IPS-15b (cell line): Measurements from ENCODE around the gene BPGM.

Experiments
- H3K27me3 ChIP-seq: one replicate; pipeline ENCODE4 v1.6.1; 2013; ENCODE audit warnings: low read length; ENCODE audit not compliant: control insufficient read depth, insufficient read depth
- H3K36me3 ChIP-seq: one replicate; pipeline ENCODE4 v1.6.1; 2013; ENCODE audit warnings: low read length; ENCODE audit not compliant: control insufficient read depth, insufficient read depth
- H3K4me1 ChIP-seq: one replicate; pipeline ENCODE4 v1.6.1; 2013; ENCODE audit warnings: mild to moderate bottlenecking, low read length; ENCODE audit not compliant: control insufficient read depth, insufficient read depth
- H3K4me3 ChIP-seq: one replicate; pipeline ENCODE4 v1.5.1; 2013; ENCODE audit warnings: low read depth, low read length
- H3K9ac ChIP-seq: one replicate; pipeline ENCODE4 v1.6.1; 2013; ENCODE audit warnings: low read depth, mild to moderate bottlenecking, low read length
- H3K9me3 ChIP-seq: one replicate; pipeline ENCODE4 v1.6.1; 2013; ENCODE audit warnings: mild to moderate bottlenecking, low read length; ENCODE audit not compliant: control insufficient read depth, insufficient read depth

Gene BPGM

GRCh38 chr7:134702366-134703240, 56.0 kb downstream of the BPGM start:
- no peak overlapping the region for H3K4me3 ChIP-seq
- no peaks in the 10 kb centered on the region for H3K36me3 ChIP-seq
- peaks cover 10% of the 10 kb centered on the region for H3K4me1 ChIP-seq
- H3K9ac ChIP-seq = no peak overlapping the region
- no peaks in the 10 kb centered on the region for H3K9me3 ChIP-seq
- no peaks in the 10 kb centered on the region for H3K27me3 ChIP-seq

- Histone ChIP-seq H3K36me3 (no peaks in the 10 kb centered on the region), H3K4me3 (no peak overlapping the region), H3K9me3 (no peaks in the 10 kb centered on the region), H3K4me1 (peaks cover 10% of the 10 kb centered on the region), H3K27me3 (no peaks in the 10 kb centered on the region), H3K9ac (no peak overlapping the region)
These were observed 56.6 kb downstream of the BPGM start for GRCh38 chr7:134703241-134703594.

- no peak overlapping the region for H3K4me3 ChIP-seq
- H3K36me3 ChIP-seq = no peaks in the 10 kb centered on the region
- H3K9me3 ChIP-seq = no peaks in the 10 kb centered on the region
- H3K4me1 ChIP-seq = peaks cover 7% of the 10 kb centered on the region
- no peaks in the 10 kb centered on the region for H3K27me3 ChIP-seq
- H3K9ac ChIP-seq = no peak overlapping the region
These were observed 57.1 kb downstream of the BPGM start for GRCh38 chr7:134703782-134704181.

GRCh38 chr7:134704827-134705226, 58.2 kb downstream of the BPGM start:
- Histone ChIP-seq H3K9ac (no peak overlapping the region), H3K9me3 (no peaks in the 10 kb centered on the region), H3K4me3 (no peak overlapping the region), H3K27me3 (no peaks in the 10 kb centered on the region), H3K36me3 (no peaks in the 10 kb centered on the region), H3K4me1 (peaks cover 6% of the 10 kb centered on the region)

GRCh38 chr7:134705716-134706115, 59.1 kb downstream of the BPGM start:
- Histone ChIP-seq H3K4me3 (no peak overlapping the region), H3K4me1 (peaks cover 6% of the 10 kb centered on the region), H3K9me3 (no peaks in the 10 kb centered on the region), H3K9ac (no peak overlapping the region), H3K36me3 (no peaks in the 10 kb centered on the region), H3K27me3 (no peaks in the 10 kb centered on the region)

- no peaks in the 10 kb centered on the region for H3K27me3 ChIP-seq
These were observed 59.8 kb downstream of the BPGM start for GRCh38 chr7:134706468-134706867.

GRCh38 chr7:134707663-134708378, 61.2 kb downstream of the BPGM start:
- no peaks in the 10 kb centered on the region for H3K9me3 ChIP-seq
- H3K4me3 ChIP-seq = no peak overlapping the region
- no peak overlapping the region for H3K9ac ChIP-seq
- peaks cover 6% of the 10 kb centered on the region for H3K4me1 ChIP-seq
- no peaks in the 10 kb centered on the region for H3K27me3 ChIP-seq
- no peaks in the 10 kb centered on the region for H3K36me3 ChIP-seq

More at GRCh38 chr7:134706468-134706867, 59.8 kb downstream of the BPGM start:
- Histone ChIP-seq H3K9ac (no peak overlapping the region), H3K4me3 (no peak overlapping the region), H3K36me3 (no peaks in the 10 kb centered on the region), H3K4me1 (peaks cover 6% of the 10 kb centered on the region), H3K9me3 (no peaks in the 10 kb centered on the region)

GRCh38 chr7:134708692-134709091, 62.0 kb downstream of the BPGM start:
- Histone ChIP-seq H3K4me1 (peaks cover 2% of the 10 kb centered on the region), H3K9ac (no peak overlapping the region), H3K4me3 (no peak overlapping the region), H3K36me3 (no peaks in the 10 kb centered on the region), H3K27me3 (no peaks in the 10 kb centered on the region), H3K9me3 (no peaks in the 10 kb centered on the region)

- H3K4me1 ChIP-seq = no peaks in the 10 kb centered on the region
- H3K36me3 ChIP-seq = no peaks in the 10 kb centered on the region
- no peak overlapping the region for H3K9ac ChIP-seq
- H3K4me3 ChIP-seq = no peak overlapping the region
- H3K9me3 ChIP-seq = no peaks in the 10 kb centered on the region
- no peaks in the 10 kb centered on the region for H3K27me3 ChIP-seq
These were observed 62.5 kb downstream of the BPGM start for GRCh38 chr7:134709197-134709596.

GRCh38 chr7:134710511-134710853, 63.8 kb downstream of the BPGM start:
- Histone ChIP-seq H3K9ac (no peak overlapping the region), H3K9me3 (no peaks in the 10 kb centered on the region), H3K27me3 (no peaks in the 10 kb centered on the region), H3K4me3 (no peak overlapping the region), H3K36me3 (no peaks in the 10 kb centered on the region), H3K4me1 (no peaks in the 10 kb centered on the region)

- Histone ChIP-seq H3K27me3 (no peaks in the 10 kb centered on the region), H3K9me3 (no peaks in the 10 kb centered on the region), H3K4me1 (no peaks in the 10 kb centered on the region), H3K9ac (no peak overlapping the region), H3K36me3 (no peaks in the 10 kb centered on the region), H3K4me3 (no peak overlapping the region)
These were observed 64.4 kb downstream of the BPGM start for GRCh38 chr7:134710854-134711624.
